Hepatocyte (in vitro differentiated cells): Measurements from ENCODE around the gene TRIM10. TPM values are rescaled to one million over a fixed set of nuclear protein-coding genes. Genes with fewer than 3 reads are reported as not detected.

Experiments
- DNase-seq: peaks from one replicate; pipeline ENCODE4 v3.0.0-alpha.2; 2016; ENCODE audit warnings: low spot score
- H2AFZ ChIP-seq: fragments of 200-600 bp; sonication (generic); 2 replicates; pipeline ENCODE4 v1.6.0; 2016; ENCODE audit warnings: antibody characterized with exemption, mild to moderate bottlenecking
- H3K27ac ChIP-seq: fragments of 200-600 bp; sonication (generic); 2 replicates; pipeline ENCODE4 v1.5.1; 2016; ENCODE audit warnings: mild to moderate bottlenecking
- H3K27me3 ChIP-seq: fragments of 200-600 bp; sonication (generic); 2 replicates; pipeline ENCODE4 v1.6.1; 2016
- H3K36me3 ChIP-seq: fragments of 200-600 bp; sonication (generic); replicated peaks from 2 replicates; pipeline ENCODE4 v1.5.1; 2016; ENCODE audit warnings: low read depth; ENCODE audit not compliant: insufficient read depth
- H3K4me1 ChIP-seq: fragments of 200-600 bp; sonication (generic); 2 replicates; pipeline ENCODE4 v1.5.1; 2016; ENCODE audit warnings: mild to moderate bottlenecking, moderate library complexity; ENCODE audit not compliant: insufficient read depth
- H3K4me2 ChIP-seq: fragments of 200-600 bp; sonication (generic); 2 replicates; pipeline ENCODE4 v1.6.0; 2016
- H3K4me3 ChIP-seq: fragments of 200-600 bp; sonication (generic); 2 replicates; pipeline ENCODE4 v1.5.1; 2016; ENCODE audit warnings: mild to moderate bottlenecking
- H3K79me2 ChIP-seq: fragments of 200-600 bp; sonication (generic); 2 replicates; pipeline ENCODE4 v1.6.0; 2017; ENCODE audit warnings: mild to moderate bottlenecking
- H3K9me2 ChIP-seq: fragments of 200-600 bp; sonication (generic); replicated peaks from 2 replicates; pipeline ENCODE4 v1.6.0; 2017; ENCODE audit warnings: mild to moderate bottlenecking; ENCODE audit not compliant: insufficient read depth
- H3K9me3 ChIP-seq: fragments of 200-600 bp; sonication (generic); 2 replicates; pipeline ENCODE4 v1.5.1; 2016; ENCODE audit warnings: low read depth, mild to moderate bottlenecking
- H4K20me1 ChIP-seq: fragments of 200-600 bp; sonication (generic); 2 replicates; pipeline ENCODE4 v1.6.0; 2016; ENCODE audit warnings: mild to moderate bottlenecking; ENCODE audit not compliant: insufficient read depth, poor library complexity, severe bottlenecking
- CTCF ChIP-seq: fragments of 200-600 bp; sonication (generic); IDR thresholded peaks from 2 replicates; pipeline ENCODE4 v1.5.1; 2016; ENCODE audit warnings: antibody characterized with exemption, mild to moderate bottlenecking; ENCODE audit not compliant: poor library complexity
- EZH2 ChIP-seq: fragments of 200-600 bp; sonication (generic); IDR thresholded peaks from 2 replicates; pipeline ENCODE4 v1.6.1; 2016; ENCODE audit warnings: antibody characterized with exemption, mild to moderate bottlenecking, borderline replicate concordance
- EZH2phosphoT487 ChIP-seq: fragments of 200-600 bp; sonication (generic); IDR thresholded peaks from one replicate; pipeline ENCODE4 v1.6.1; 2018; ENCODE audit warnings: antibody characterized with exemption, mild to moderate bottlenecking, low read depth, moderate library complexity; ENCODE audit not compliant: unreplicated experiment, severe bottlenecking
- WGBS: methylation state at CpG from one replicate; pipeline ENCODE4 v1.1.6; 2016; ENCODE audit warnings: low lambda C conversion rate; ENCODE audit errors: missing lambda C conversion rate; 5-methylcytosine and 5-hydroxymethylcytosine counted together
- polyA plus RNA-seq: library from polyadenylated mRNA; unstranded; fragments of >200 nt; fragmentation: Nextera tagmentation; extraction: Ambion mirVana; gene quantifications from 2 replicates; pipeline ENCODE4 v1.2.1, GENCODE V29; 2016
- total RNA-seq: library from RNA; depleted of rRNA; stranded (reverse); fragments of >200 nt; gene quantifications from 2 replicates; pipeline ENCODE4 v1.2.3, GENCODE V29; 2014

Gene TRIM10
- total and polyA plus RNA-seq, 2 experiments from 2014 or later, result 0.27 to 1.1 TPM

- peak overlapping the region; percentile 63 for H3K4me2 ChIP-seq
- TF ChIP-seq CTCF, result peak; percentile 99
- TF ChIP-seq EZH2phosphoT487, result no peak
These were observed 29.8 kb downstream of the TRIM10 start for GRCh38 chr6:30130887-30131862.

GRCh38 chr6:30130179-30130679, 30.8 kb downstream of the TRIM10 start:
- WGBS, result 67% methylated on average over 4 of the region's 4 CpGs
- Histone ChIP-seq H3K4me1 (peaks cover 19% of the 10 kb centered on the region), H3K79me2 (no peaks in the 10 kb centered on the region), H3K4me3 (no peak overlapping the region), H3K4me2 (peak overlapping the region; percentile 63), H3K27me3 (peaks cover 48% of the 10 kb centered on the region), H3K27ac (peak overlapping the region; percentile 78), H3K9me2 (no peaks in the 10 kb centered on the region), H4K20me1 (no peaks in the 10 kb centered on the region), H3K36me3 (no peaks in the 10 kb centered on the region), H2AFZ (no peak overlapping the region), H3K9me3 (no peaks in the 10 kb centered on the region)
- no peak for DNase-seq
- TF ChIP-seq EZH2 (no peak), CTCF (no peak), EZH2phosphoT487 (no peak)

More at GRCh38 chr6:30130887-30131862, 29.8 kb downstream of the TRIM10 start:
- Histone ChIP-seq H3K79me2 (no peaks in the 10 kb centered on the region), H2AFZ (no peak overlapping the region), H3K9me3 (no peaks in the 10 kb centered on the region), H3K4me1 (peaks cover 22% of the 10 kb centered on the region), H3K36me3 (no peaks in the 10 kb centered on the region), H3K27ac (peak overlapping the region; percentile 78), H4K20me1 (no peaks in the 10 kb centered on the region), H3K9me2 (no peaks in the 10 kb centered on the region), H3K4me3 (no peak overlapping the region), H3K27me3 (peaks cover 43% of the 10 kb centered on the region)
- peak; percentile 93 for DNase-seq
- WGBS, result 35% methylated on average over 16 of the region's 16 CpGs

GRCh38 chr6:30129265-30130178, 31.5 kb downstream of the TRIM10 start:
- no peak overlapping the region for H3K4me3 ChIP-seq
- peaks cover 19% of the 10 kb centered on the region for H3K4me1 ChIP-seq
- H3K9me3 ChIP-seq, result no peaks in the 10 kb centered on the region
- no peaks in the 10 kb centered on the region for H3K36me3 ChIP-seq
- 51% methylated on average over 10 of the region's 10 CpGs for WGBS
- no peaks in the 10 kb centered on the region for H4K20me1 ChIP-seq
- no peak for DNase-seq
- H3K79me2 ChIP-seq, result no peaks in the 10 kb centered on the region
- peak overlapping the region; percentile 63 for H3K4me2 ChIP-seq
- H3K27ac ChIP-seq, result peak overlapping the region; percentile 78
- no peak overlapping the region for H2AFZ ChIP-seq
- no peak for TF ChIP-seq CTCF
- TF ChIP-seq EZH2phosphoT487, result no peak
- no peak for TF ChIP-seq EZH2
- peaks cover 50% of the 10 kb centered on the region for H3K27me3 ChIP-seq
- H3K9me2 ChIP-seq, result no peaks in the 10 kb centered on the region
